Trophoblast cell (in vitro differentiated cells and primary cell): ENCODE data around the gene PAK5.
A peak's percentile ranks its signal among the peaks of the same experiment; 100 is the strongest.

Experiments used
- DNase-seq, 2 donors: peaks; one replicate each; pipeline ENCODE4 v3.0.0-alpha.2; 2016
- H2AFZ ChIP-seq: 2 replicates; pipeline ENCODE4 v1.6.1; 2013; ENCODE audit warnings: low read length, moderate library complexity, mild to moderate bottlenecking; ENCODE audit not compliant: insufficient read depth, poor library complexity
- H2AK5ac ChIP-seq: 2 replicates; pipeline ENCODE4 v1.6.1; 2013; ENCODE audit warnings: mild to moderate bottlenecking, low read length
- H2BK120ac ChIP-seq: 2 replicates; pipeline ENCODE4 v1.6.1; 2013; ENCODE audit warnings: low read length, mild to moderate bottlenecking, moderate library complexity; ENCODE audit not compliant: insufficient read depth, poor library complexity
- H2BK12ac ChIP-seq: 2 replicates; pipeline ENCODE4 v1.6.1; 2013; ENCODE audit warnings: mild to moderate bottlenecking, low read length, moderate library complexity
- H2BK5ac ChIP-seq: 2 replicates; pipeline ENCODE4 v1.6.1; 2013; ENCODE audit warnings: low read length, low read depth, moderate library complexity, mild to moderate bottlenecking; ENCODE audit not compliant: poor library complexity
- H3K14ac ChIP-seq: 2 replicates; pipeline ENCODE4 v1.6.1; 2013; ENCODE audit warnings: mild to moderate bottlenecking, low read length
- H3K18ac ChIP-seq: 2 replicates; pipeline ENCODE4 v1.6.1; 2013; ENCODE audit warnings: mild to moderate bottlenecking, low read length
- H3K23ac ChIP-seq: 2 replicates; pipeline ENCODE4 v1.6.1; 2013; ENCODE audit warnings: low read length
- H3K27ac ChIP-seq: 2 replicates; pipeline ENCODE4 v1.5.1; 2013; ENCODE audit warnings: low read depth, mild to moderate bottlenecking, inconsistent platforms, low read length, moderate library complexity
- H3K27me3 ChIP-seq: 2 replicates; pipeline ENCODE4 v1.6.1; 2013; ENCODE audit warnings: inconsistent platforms, mild to moderate bottlenecking, low read length, moderate library complexity; ENCODE audit not compliant: insufficient read depth
- H3K36me3 ChIP-seq, 2 experiments: 1 replicate in 1 of 2; 2 replicates in 1 of 2; pipeline ENCODE4 v1.6.1; 2013; ENCODE audit warnings: low read length in 2 of 2, mild to moderate bottlenecking in 2 of 2, moderate library complexity in 1 of 2; ENCODE audit not compliant: insufficient read depth in 2 of 2, control insufficient read depth in 1 of 2
- H3K4ac ChIP-seq: 2 replicates; pipeline ENCODE4 v1.6.1; 2013; ENCODE audit warnings: low read depth, mild to moderate bottlenecking, low read length, moderate library complexity
- H3K4me1 ChIP-seq, 2 experiments: 1 replicate in 1 of 2; 2 replicates in 1 of 2; pipeline ENCODE4 v1.6.1; 2013; ENCODE audit warnings: low read length in 2 of 2, mild to moderate bottlenecking in 2 of 2, moderate library complexity in 1 of 2; ENCODE audit not compliant: insufficient read depth in 2 of 2, control insufficient read depth in 1 of 2
- H3K4me2 ChIP-seq: 2 replicates; pipeline ENCODE4 v1.6.1; 2013; ENCODE audit warnings: inconsistent platforms, mild to moderate bottlenecking, low read length, moderate library complexity
- H3K4me3 ChIP-seq: 2 replicates; pipeline ENCODE4 v1.5.1; 2013; ENCODE audit warnings: mild to moderate bottlenecking, low read depth, low read length, inconsistent platforms
- H3K79me1 ChIP-seq: one replicate; pipeline ENCODE4 v1.6.1; 2013; ENCODE audit warnings: low read length
- H3K79me2 ChIP-seq: 2 replicates; pipeline ENCODE4 v1.6.1; 2013; ENCODE audit warnings: low read length, mild to moderate bottlenecking; ENCODE audit not compliant: control insufficient read depth, insufficient read depth, poor library complexity
- H3K9ac ChIP-seq: 2 replicates; pipeline ENCODE4 v1.6.1; 2013; ENCODE audit warnings: mild to moderate bottlenecking, low read length
- H3K9me3 ChIP-seq: 2 replicates; pipeline ENCODE4 v1.6.1; 2013; ENCODE audit warnings: low read depth, mild to moderate bottlenecking, control low read depth, inconsistent platforms, low read length; ENCODE audit not compliant: insufficient read depth
- H4K12ac ChIP-seq: 2 replicates; pipeline ENCODE4 v1.6.1; 2013; ENCODE audit warnings: low read depth, mild to moderate bottlenecking, low read length, moderate library complexity
- H4K8ac ChIP-seq: 2 replicates; pipeline ENCODE4 v1.6.1; 2013; ENCODE audit warnings: low read depth, mild to moderate bottlenecking, low read length, moderate library complexity
- H4K91ac ChIP-seq: one replicate; pipeline ENCODE4 v1.6.1; 2013; ENCODE audit warnings: low read depth, mild to moderate bottlenecking, low read length, moderate library complexity
- WGBS: extraction: QIAGEN DNeasy Blood & Tissue Kit; methylation state at CpG from one replicate; pipeline ENCODE4 v1.1.7; 2013; ENCODE audit warnings: missing lambda C conversion rate; ENCODE audit not compliant: insufficient read length, insufficient coverage; ENCODE audit errors: extremely low coverage; 5-methylcytosine and 5-hydroxymethylcytosine counted together

The PAK5 gene

DNA sequence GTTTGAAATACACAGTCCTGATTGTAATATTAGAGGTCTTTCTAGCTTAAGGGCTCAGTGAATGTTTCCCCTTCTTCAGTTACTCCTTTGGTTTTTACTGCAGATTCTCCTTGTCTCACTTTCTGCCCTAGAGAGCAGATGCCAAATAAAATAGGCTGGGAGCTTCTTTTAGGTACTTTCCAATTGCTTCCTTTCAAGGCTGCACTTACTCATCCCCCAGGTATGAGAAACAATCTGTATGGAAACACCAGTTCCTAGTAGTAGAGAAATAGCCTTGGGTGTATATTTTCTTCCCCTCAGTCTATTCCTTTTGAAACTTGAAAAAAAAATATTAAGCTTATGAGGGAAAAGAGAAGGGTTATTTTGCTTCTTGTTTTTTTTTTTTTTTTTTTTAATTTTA, 139.7 kb downstream of the PAK5 start:
- Histone ChIP-seq H3K9me3 (no peaks in the 10 kb centered on the region), H2BK12ac (no peak overlapping the region), H4K12ac (no peak overlapping the region), H3K4me2 (no peak overlapping the region), H3K14ac (no peak overlapping the region), H4K91ac (no peak overlapping the region), H3K23ac (no peak overlapping the region), H3K18ac (no peak overlapping the region), H2AK5ac (no peak overlapping the region), H3K79me1 (no peaks in the 10 kb centered on the region), H2BK5ac (no peak overlapping the region), H3K27ac (no peak overlapping the region), H2AFZ (no peak overlapping the region), H3K4me3 (no peak overlapping the region), H3K4me1 (no peaks in the 10 kb centered on the region), H3K4ac (no peak overlapping the region), H3K36me3 (no peaks in the 10 kb centered on the region), H4K8ac (no peak overlapping the region), H3K79me2 (no peaks in the 10 kb centered on the region), H3K27me3 (no peaks in the 10 kb centered on the region), H3K9ac (no peak overlapping the region), H2BK120ac (no peak overlapping the region)
- peak in 1 of 2 donors; percentile 1 for DNase-seq

DNA sequence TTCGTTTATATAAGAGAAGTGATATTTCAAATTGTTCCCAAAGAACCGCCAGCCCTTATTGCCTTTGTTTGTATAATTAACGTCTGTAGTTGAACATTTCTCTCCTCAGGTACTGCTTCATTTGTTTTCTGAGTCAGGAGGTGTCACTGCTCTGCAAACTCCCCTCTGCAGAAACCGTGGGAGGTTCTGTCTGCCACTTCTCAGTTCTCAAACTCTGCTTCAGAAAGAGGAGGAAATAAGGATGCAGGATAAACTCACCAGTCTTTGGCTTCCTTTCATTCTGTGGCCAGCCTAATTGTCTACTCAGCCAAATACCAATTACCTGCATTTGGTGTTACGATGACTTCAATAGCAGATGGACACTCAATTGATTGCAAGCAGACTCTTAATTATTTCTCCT, 149.8 kb downstream of the PAK5 start:
- H3K14ac ChIP-seq, result no peak overlapping the region

DNA sequence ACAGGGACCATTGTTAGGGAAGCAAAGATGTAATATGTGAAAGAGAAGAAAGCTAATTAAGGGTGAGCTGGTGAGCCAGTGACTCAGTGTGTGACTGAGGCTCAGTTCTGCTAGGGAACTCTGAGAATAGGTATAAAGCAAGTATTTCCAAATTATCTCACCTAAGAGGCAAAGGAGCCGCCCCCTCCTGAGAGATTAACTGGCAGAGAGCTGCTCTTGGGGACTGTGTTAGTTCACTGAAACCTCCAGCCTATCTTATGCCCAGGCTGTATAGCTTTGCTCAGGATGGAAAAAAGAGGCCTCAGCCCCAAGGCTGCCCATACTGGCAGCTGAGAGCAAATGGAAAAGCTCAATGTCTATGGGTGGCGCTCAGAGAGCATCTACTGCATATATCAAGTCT, 152.0 kb downstream of the PAK5 start:
- Histone ChIP-seq H2BK120ac (no peak overlapping the region), H2AFZ (no peak overlapping the region), H2AK5ac (no peak overlapping the region), H3K4me3 (no peak overlapping the region), H3K23ac (no peak overlapping the region), H3K14ac (no peak overlapping the region), H4K91ac (no peak overlapping the region), H3K4ac (no peak overlapping the region), H3K18ac (no peak overlapping the region), H3K4me2 (no peak overlapping the region), H3K27ac (no peak overlapping the region), H2BK5ac (no peak overlapping the region), H4K12ac (no peak overlapping the region), H3K79me2 (no peaks in the 10 kb centered on the region), H3K36me3 (no peaks in the 10 kb centered on the region), H3K4me1 (no peaks in the 10 kb centered on the region), H3K27me3 (no peaks in the 10 kb centered on the region), H2BK12ac (no peak overlapping the region), H3K9me3 (no peaks in the 10 kb centered on the region), H3K9ac (no peak overlapping the region), H3K79me1 (no peaks in the 10 kb centered on the region), H4K8ac (no peak overlapping the region)
- no peak for DNase-seq
- no CpG with 5 or more reads among the region's 2 CpGs for WGBS

More for the DNA sequence above, 149.8 kb downstream of the PAK5 start:
- H3K18ac ChIP-seq, result no peak overlapping the region
- no peak overlapping the region for H4K91ac ChIP-seq
- H3K27me3 ChIP-seq, result no peaks in the 10 kb centered on the region
- no peaks in the 10 kb centered on the region for H3K79me1 ChIP-seq
- H2AK5ac ChIP-seq, result no peak overlapping the region
- H3K4me2 ChIP-seq, result no peak overlapping the region
- H2BK5ac ChIP-seq, result no peak overlapping the region
- no peak overlapping the region for H4K12ac ChIP-seq
- H3K23ac ChIP-seq, result no peak overlapping the region
- H3K4ac ChIP-seq, result no peak overlapping the region
- H2AFZ ChIP-seq, result no peak overlapping the region
- H2BK12ac ChIP-seq, result no peak overlapping the region
- H4K8ac ChIP-seq, result no peak overlapping the region
- H3K9ac ChIP-seq, result no peak overlapping the region
- no peaks in the 10 kb centered on the region for H3K36me3 ChIP-seq
- H3K4me3 ChIP-seq, result no peak overlapping the region
- H2BK120ac ChIP-seq, result no peak overlapping the region
- no CpG with 5 or more reads among the region's 5 CpGs for WGBS
- H3K9me3 ChIP-seq, result no peaks in the 10 kb centered on the region
- no peaks in the 10 kb centered on the region for H3K79me2 ChIP-seq
- no peak for DNase-seq
- no peaks in the 10 kb centered on the region for H3K4me1 ChIP-seq
- H3K27ac ChIP-seq, result no peak overlapping the region

DNA sequence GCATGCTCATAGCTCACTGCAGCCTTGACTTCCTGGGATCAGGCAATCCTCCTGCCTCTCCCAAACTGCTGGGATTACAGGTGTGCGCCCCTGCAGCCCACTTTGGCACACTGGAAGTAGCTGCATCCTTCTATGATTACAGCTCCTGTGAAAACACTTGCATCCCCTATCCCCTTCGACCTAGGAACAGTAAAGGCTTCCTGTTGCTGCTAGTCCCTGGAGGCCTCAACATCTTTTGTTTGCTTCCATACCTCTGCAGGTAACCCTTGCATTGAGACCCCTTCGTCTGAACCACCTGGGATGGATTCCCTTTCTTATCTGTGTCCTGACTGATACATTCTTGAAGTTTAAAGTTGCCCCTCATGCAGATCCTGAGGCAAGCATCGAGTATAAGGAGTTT, 152.4 kb downstream of the PAK5 start:
- Histone ChIP-seq H3K36me3 (no peaks in the 10 kb centered on the region), H4K12ac (no peak overlapping the region), H3K27me3 (no peaks in the 10 kb centered on the region), H4K91ac (no peak overlapping the region), H2AK5ac (no peak overlapping the region), H3K4me3 (no peak overlapping the region), H2AFZ (no peak overlapping the region), H2BK12ac (no peak overlapping the region), H3K4me1 (no peaks in the 10 kb centered on the region), H3K4me2 (no peak overlapping the region), H3K79me1 (no peaks in the 10 kb centered on the region), H2BK5ac (no peak overlapping the region), H3K27ac (no peak overlapping the region), H3K4ac (no peak overlapping the region), H3K9ac (no peak overlapping the region), H3K14ac (no peak overlapping the region), H3K23ac (no peak overlapping the region), H4K8ac (no peak overlapping the region), H2BK120ac (no peak overlapping the region), H3K9me3 (no peaks in the 10 kb centered on the region), H3K79me2 (no peaks in the 10 kb centered on the region), H3K18ac (no peak overlapping the region)
- no peak for DNase-seq
- no CpG with 5 or more reads among the region's 4 CpGs for WGBS

DNA sequence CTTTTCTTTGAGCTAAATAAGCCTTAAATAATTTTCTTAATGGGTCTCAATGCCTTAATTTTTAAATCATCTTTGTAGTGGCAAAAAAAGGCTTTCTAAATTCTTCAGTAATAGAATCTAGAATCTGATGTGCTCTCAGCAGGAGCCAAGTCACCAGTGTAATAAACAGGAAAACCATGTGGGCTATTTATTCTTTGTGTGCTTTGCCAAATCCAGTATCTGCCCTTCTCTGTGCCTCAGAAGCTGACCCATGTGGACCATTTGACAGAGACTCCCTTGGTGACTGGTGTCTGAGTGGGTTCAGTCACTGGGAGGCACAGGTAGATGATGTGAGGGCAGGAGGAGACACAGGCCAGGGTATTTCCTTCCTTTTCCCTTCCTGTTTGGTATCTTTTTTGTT, 152.9 kb downstream of the PAK5 start:
- H3K4me2 ChIP-seq, result no peak overlapping the region

More for the DNA sequence above, 152.9 kb downstream of the PAK5 start:
- Histone ChIP-seq H3K23ac (no peak overlapping the region), H3K79me1 (no peaks in the 10 kb centered on the region), H3K36me3 (no peaks in the 10 kb centered on the region), H4K91ac (no peak overlapping the region), H2AFZ (no peak overlapping the region), H3K79me2 (no peaks in the 10 kb centered on the region), H3K9me3 (no peaks in the 10 kb centered on the region), H3K9ac (no peak overlapping the region), H2BK12ac (no peak overlapping the region), H3K27ac (no peak overlapping the region), H3K4me3 (no peak overlapping the region), H2BK120ac (no peak overlapping the region), H3K4me1 (no peaks in the 10 kb centered on the region), H3K18ac (no peak overlapping the region), H4K8ac (no peak overlapping the region), H3K4ac (no peak overlapping the region), H3K14ac (no peak overlapping the region), H2AK5ac (no peak overlapping the region), H4K12ac (no peak overlapping the region), H2BK5ac (no peak overlapping the region), H3K27me3 (no peaks in the 10 kb centered on the region)
- no peak for DNase-seq
